SH-SY5Y (cell line): Measurements from ENCODE around the gene NPW.

Source experiments
- GATA2 ChIP-seq: IDR thresholded peaks from 2 replicates; pipeline ENCODE4 v1.6.1; 2011; ENCODE audit warnings: mild to moderate bottlenecking, low read depth, low read length
- GATA3 ChIP-seq: IDR thresholded peaks from 2 replicates; pipeline ENCODE4 v1.6.1; 2011; ENCODE audit warnings: low read depth, mild to moderate bottlenecking, low read length, moderate library complexity

The NPW gene

DNA sequence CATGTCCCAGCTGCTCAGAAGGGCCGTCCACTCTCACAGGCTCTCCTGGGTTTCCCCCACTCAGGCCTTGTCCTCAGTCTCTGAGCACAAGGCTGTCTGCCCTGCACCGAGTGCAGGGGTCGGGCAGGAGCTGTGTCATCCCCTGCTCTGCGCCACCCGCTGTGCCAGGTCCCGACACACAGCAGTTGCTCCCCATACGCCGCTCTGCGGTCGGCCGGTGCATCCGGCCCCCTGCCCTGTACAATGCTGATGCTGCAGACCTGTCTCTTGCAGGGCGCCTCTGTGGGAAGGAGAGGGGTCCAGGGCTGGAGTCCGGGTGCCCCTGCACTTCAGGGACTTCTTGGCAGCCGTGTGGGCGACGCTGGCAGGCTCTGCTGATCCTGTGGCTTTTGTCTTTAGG lies 34.3 kb downstream of the NPW start:
- TF ChIP-seq GATA3: no peak
- TF ChIP-seq GATA2: no peak

GRCh38 chr16:2054543-2055245 lies 35.1 kb downstream of the NPW start:
- TF ChIP-seq GATA3 (no peak), GATA2 (no peak)

GRCh38 chr16:2056077-2056476 lies 36.5 kb downstream of the NPW start:
- TF ChIP-seq GATA3 (no peak), GATA2 (no peak)

DNA sequence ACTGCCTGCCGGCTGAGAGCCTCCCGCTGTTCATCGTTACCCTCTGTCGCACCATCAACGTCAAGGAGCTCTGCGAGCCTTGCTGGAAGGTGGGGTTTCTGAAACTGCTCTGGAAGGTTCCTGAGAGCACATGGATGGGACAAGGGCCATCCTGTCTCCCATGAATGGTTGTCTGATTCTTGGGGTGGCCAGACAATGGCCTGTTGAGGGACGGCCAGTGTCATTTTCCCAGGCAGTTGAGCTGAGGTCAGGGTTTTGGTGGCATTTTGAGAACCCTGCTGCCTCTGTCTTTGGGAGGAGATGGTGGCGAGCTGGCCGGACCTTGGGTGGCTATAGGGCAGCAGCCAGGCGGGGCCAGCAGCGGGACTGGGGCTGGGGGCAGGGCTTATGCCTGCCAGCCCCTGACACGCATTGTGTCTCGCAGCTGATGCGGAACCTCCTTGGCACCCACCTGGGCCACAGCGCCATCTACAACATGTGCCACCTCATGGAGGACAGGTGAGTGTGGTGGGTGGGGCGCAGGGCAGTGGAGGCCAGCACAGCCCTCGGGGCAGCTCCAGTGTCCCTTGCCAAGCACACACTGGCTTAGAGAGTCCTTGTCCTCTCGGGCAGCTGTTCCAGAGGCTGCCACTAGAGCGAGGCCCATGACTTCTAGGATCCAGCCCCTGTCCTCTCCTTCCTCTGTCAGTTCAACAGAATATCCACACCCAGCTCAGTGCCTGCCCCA lies 37.3 kb downstream of the NPW start:
- TF ChIP-seq GATA2 (no peak), GATA3 (no peak)

GRCh38 chr16:2057438-2057837 lies 37.9 kb downstream of the NPW start:
- TF ChIP-seq GATA3 (no peak), GATA2 (no peak)

DNA sequence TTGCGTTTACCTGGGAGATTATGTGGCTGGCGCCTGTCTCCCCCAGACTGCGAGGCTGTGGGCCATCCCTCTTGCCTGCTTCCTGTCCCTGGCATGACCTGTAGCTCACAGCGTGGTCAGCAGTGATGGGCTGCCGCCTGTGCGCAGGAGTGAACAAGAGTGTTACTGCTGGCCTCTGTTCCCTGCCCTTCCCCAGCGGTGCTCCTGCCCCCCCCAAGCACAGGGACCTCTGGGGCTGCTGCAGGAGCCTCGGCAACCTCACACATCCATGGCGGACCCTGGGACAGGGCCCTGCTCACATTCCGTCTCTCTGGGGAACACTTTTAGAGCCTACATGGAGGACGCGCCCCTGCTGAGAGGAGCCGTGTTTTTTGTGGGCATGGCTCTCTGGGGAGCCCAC lies 38.8 kb downstream of the NPW start:
- no peak for TF ChIP-seq GATA3
- no peak for TF ChIP-seq GATA2

DNA sequence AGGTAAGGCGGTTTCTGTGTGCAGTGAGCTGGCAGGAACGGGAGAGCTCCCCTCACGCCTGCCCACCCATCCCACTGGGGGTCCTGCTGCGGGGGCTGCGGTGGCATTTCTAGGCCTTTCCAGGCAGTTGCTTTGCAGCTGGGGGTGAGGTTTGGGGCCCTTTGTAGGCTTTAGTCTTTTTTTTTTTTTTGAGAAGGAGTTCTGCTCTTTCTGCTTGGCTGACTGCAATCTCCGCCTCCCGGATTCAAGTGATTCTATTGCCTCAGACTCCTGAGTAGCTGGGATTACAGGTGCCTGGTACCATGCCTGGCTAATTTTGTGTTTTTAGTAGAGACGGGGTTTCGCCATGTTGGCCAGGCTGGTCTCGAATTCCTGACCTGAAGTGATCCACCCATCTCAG lies 39.3 kb downstream of the NPW start:
- TF ChIP-seq GATA2 (no peak), GATA3 (no peak)

DNA sequence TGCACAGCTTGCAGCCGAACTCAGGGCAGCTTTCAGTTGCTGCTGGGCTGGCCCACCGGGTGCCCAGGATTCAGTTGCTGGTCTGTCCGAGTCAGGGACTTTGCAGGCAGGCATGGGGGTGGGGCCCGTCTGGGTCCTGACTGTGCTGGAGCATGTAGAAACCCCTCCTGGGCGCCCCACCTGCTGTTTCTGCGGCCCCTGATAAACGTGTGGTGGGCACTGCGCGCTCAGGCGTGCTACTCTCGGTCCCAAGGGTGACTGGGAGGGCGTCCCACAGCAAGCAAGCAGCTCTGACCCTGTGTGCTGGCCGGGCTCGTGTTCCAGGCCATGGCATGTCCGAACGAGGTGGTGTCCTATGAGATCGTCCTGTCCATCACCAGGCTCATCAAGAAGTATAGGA lies 40.8 kb downstream of the NPW start:
- no peak for TF ChIP-seq GATA3
- no peak for TF ChIP-seq GATA2

DNA sequence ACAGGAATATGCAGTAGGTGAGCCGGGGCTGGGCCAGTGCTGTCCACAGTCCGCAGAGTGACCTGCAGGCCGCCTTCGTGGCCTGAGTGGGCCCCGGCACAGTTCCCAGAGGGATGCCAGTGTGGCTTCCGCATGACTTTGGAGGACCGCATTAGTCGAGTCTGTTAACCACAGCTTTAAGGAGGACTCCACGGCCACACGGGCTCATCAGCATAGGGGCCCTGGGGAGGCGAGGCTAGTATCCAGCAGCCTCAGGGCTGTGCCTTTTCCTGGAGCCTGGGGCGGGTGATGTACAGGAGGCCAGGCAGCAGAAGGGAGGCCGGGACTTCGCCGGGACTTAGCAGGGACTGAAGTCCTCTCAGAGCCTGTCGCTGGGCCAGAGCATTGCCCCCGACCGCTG lies 41.4 kb downstream of the NPW start:
- no peak for TF ChIP-seq GATA3
- no peak for TF ChIP-seq GATA2

- TF ChIP-seq GATA3: no peak
- no peak for TF ChIP-seq GATA2
Measured at GRCh38 chr16:2061526-2061925, 41.9 kb downstream of the NPW start.

DNA sequence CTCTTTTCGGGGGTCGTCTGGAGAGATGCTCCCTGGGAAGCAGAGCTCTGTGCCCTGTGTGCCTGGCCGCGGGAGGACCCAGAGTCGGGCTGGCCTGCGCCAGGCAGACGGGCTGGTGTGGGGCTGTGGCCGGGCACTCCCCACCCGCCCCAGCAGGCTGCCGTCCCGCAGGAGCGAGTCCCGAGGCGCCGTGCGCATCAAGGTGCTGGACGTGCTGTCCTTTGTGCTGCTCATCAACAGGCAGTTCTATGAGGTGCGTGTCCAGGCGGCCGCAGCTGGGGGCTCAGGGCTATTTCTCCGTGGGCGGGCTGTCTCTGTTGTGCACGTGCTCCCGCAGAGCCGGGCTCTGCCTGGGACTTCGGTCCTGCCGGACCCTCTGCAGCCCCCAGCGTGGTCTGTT lies 43.2 kb downstream of the NPW start:
- TF ChIP-seq GATA2 (no peak), GATA3 (no peak)

GRCh38 chr16:2063861-2064260 lies 44.3 kb downstream of the NPW start:
- TF ChIP-seq GATA2 (no peak), GATA3 (no peak)

GRCh38 chr16:2064368-2064945 lies 44.9 kb downstream of the NPW start:
- TF ChIP-seq GATA3 (no peak), GATA2 (no peak)

DNA sequence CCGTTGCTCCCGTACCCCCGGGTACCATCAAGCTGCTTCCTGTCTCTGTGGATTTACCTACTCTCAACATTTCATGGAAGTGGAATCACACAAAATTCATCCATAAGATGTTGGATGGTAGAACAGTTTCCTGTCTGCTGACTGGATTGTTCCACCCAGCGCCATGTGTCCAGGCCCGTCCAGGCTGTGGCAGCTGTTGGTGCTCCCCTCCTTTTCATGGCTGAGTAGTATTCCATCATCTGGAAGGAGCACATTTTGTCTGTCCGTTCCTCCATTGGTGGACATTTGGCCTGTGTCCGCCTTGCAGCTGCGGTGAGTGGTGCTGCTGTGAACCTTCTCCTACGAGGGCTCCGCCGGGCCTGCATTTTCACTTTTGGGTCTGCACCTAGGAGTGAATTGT lies 46.6 kb downstream of the NPW start:
- no peak for TF ChIP-seq GATA2
- TF ChIP-seq GATA3: no peak
